ENCODE data around the gene TCL1A. TPM values are rescaled to one million over a fixed set of nuclear protein-coding genes. Genes with fewer than 3 reads are reported as not detected.

TCL1A gene
- polyA plus RNA-seq, 1 donor (not counting 4 experiments of a cell fraction or from before 2014, with no cell fraction given): not detected

DNA sequence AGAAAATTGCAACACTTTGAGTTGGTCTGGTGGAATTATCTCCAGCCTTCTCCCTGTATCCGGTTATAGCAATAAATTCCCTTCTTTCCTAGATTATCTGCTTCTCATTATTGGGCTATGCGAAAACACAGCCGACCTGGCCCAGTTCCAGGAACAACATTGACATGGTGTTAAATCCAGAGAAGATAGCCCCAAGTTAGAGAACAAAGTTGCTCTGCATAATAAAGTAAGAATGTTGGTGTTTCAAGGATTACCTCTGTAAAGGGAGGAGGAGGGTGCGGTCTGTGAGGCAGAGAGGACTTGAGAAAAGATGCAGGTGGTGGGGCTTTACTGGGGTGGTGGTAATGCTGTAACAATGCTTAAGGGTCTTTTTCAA lies 12.1 kb downstream of the TCL1A start:
- Histone ChIP-seq H3K9me3 (ENCODE audit: control insufficient read depth, low read depth, low read length) (no peaks in the 10 kb centered on the region), H3K4me3 (ENCODE audit: control insufficient read depth in 2 of 3, extremely low read depth in 1 of 3, insufficient read depth in 2 of 3, low read depth in 1 of 3, low read length in 3 of 3) (no peak overlapping the region), H3K9ac (ENCODE audit: control insufficient read depth, extremely low read depth, insufficient read depth, low read length) (no peak overlapping the region), H3K4me2 (ENCODE audit: control insufficient read depth, extremely low read depth, insufficient read depth, low read depth, low read length) (no peak overlapping the region), H3K79me2 (ENCODE audit: control insufficient read depth, insufficient read depth, low read length) (no peaks in the 10 kb centered on the region), H4K20me1 (ENCODE audit: control insufficient read depth, extremely low read depth, insufficient read depth, low read length) (no peaks in the 10 kb centered on the region), H3K4me1 (ENCODE audit: control insufficient read depth, extremely low read depth, insufficient read depth, low read length) (no peaks in the 10 kb centered on the region), H3K9me1 (ENCODE audit: control insufficient read depth, extremely low read depth, insufficient read depth, low read length) (no peaks in the 10 kb centered on the region), H3K27ac (ENCODE audit: control insufficient read depth, insufficient read depth, low read length) (no peak overlapping the region), H2AFZ (ENCODE audit: control insufficient read depth, low read length) (no peak overlapping the region), H3K36me3 (ENCODE audit: control insufficient read depth in 2 of 2, extremely low read depth in 1 of 2, insufficient read depth in 2 of 2, low read length in 2 of 2) (no peaks in the 10 kb centered on the region), H3K27me3 (ENCODE audit: control insufficient read depth, extremely low read depth, insufficient read depth, low read length) (no peaks in the 10 kb centered on the region)
- TF ChIP-seq, protein P1, sequence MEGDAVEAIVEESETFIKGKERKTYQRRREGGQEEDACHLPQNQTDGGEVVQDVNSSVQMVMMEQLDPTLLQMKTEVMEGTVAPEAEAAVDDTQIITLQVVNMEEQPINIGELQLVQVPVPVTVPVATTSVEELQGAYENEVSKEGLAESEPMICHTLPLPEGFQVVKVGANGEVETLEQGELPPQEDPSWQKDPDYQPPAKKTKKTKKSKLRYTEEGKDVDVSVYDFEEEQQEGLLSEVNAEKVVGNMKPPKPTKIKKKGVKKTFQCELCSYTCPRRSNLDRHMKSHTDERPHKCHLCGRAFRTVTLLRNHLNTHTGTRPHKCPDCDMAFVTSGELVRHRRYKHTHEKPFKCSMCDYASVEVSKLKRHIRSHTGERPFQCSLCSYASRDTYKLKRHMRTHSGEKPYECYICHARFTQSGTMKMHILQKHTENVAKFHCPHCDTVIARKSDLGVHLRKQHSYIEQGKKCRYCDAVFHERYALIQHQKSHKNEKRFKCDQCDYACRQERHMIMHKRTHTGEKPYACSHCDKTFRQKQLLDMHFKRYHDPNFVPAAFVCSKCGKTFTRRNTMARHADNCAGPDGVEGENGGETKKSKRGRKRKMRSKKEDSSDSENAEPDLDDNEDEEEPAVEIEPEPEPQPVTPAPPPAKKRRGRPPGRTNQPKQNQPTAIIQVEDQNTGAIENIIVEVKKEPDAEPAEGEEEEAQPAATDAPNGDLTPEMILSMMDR (optimal IDR thresholded peaks at IDR 0.05 in 1 of 3, IDR thresholded peaks at IDR 0.05 in 1 of 3, conservative IDR thresholded peaks at IDR 0.05 in 1 of 3; ENCODE audit: extremely low read depth in 1 of 3, insufficient read depth in 2 of 3, low read length in 3 of 3): no peak
- no peak for TF ChIP-seq EZH2 (IDR thresholded peaks at IDR 0.05; ENCODE audit: low read length)
- FAIRE-seq: no peak
- dilution Hi-C loops (cut with MboI; ENCODE audit: extremely low pct_ligation_motif_present, low sequenced_read_pairs): no loop called here
- no peak for DNase-seq (ENCODE audit: low read depth, low spot score)

GRCh38 chr14:95700221-95700976 lies 13.5 kb downstream of the TCL1A start:
- no peaks in the 10 kb centered on the region for H3K27me3 ChIP-seq (ENCODE audit: control insufficient read depth, extremely low read depth, insufficient read depth, low read length)
- no peaks in the 10 kb centered on the region for H4K20me1 ChIP-seq (ENCODE audit: control insufficient read depth, extremely low read depth, insufficient read depth, low read length)
- no peaks in the 10 kb centered on the region for H3K79me2 ChIP-seq (ENCODE audit: control insufficient read depth, insufficient read depth, low read length)
- H3K9me3 ChIP-seq (ENCODE audit: control insufficient read depth, low read depth, low read length): no peaks in the 10 kb centered on the region
- no peak overlapping the region for H3K27ac ChIP-seq (ENCODE audit: control insufficient read depth, insufficient read depth, low read length)
- no peaks in the 10 kb centered on the region for H3K4me1 ChIP-seq (ENCODE audit: control insufficient read depth, extremely low read depth, insufficient read depth, low read length)
- TF ChIP-seq EZH2 (IDR thresholded peaks at IDR 0.05; ENCODE audit: low read length): no peak
- TF ChIP-seq, protein P1 (optimal IDR thresholded peaks at IDR 0.05 in 1 of 3, IDR thresholded peaks at IDR 0.05 in 1 of 3, conservative IDR thresholded peaks at IDR 0.05 in 1 of 3; ENCODE audit: extremely low read depth in 1 of 3, insufficient read depth in 2 of 3, low read length in 3 of 3): no peak
- dilution Hi-C loops (cut with MboI; ENCODE audit: extremely low pct_ligation_motif_present, low sequenced_read_pairs): no loop called here
- no peak overlapping the region for H2AFZ ChIP-seq (ENCODE audit: control insufficient read depth, low read length)
- no peak for DNase-seq (ENCODE audit: low read depth, low spot score)
- H3K9me1 ChIP-seq (ENCODE audit: control insufficient read depth, extremely low read depth, insufficient read depth, low read length): no peaks in the 10 kb centered on the region
- H3K4me3 ChIP-seq (ENCODE audit: control insufficient read depth in 2 of 3, extremely low read depth in 1 of 3, insufficient read depth in 2 of 3, low read depth in 1 of 3, low read length in 3 of 3): no peak overlapping the region
- no peak overlapping the region for H3K9ac ChIP-seq (ENCODE audit: control insufficient read depth, extremely low read depth, insufficient read depth, low read length)
- no peak overlapping the region for H3K4me2 ChIP-seq (ENCODE audit: control insufficient read depth, extremely low read depth, insufficient read depth, low read depth, low read length)
- H3K36me3 ChIP-seq (ENCODE audit: control insufficient read depth in 2 of 2, extremely low read depth in 1 of 2, insufficient read depth in 2 of 2, low read length in 2 of 2): no peaks in the 10 kb centered on the region
- FAIRE-seq: no peak

Data from keratinocyte (primary cell).